T-cell (primary cell): ENCODE data around the gene IFNA10. TPM values are rescaled to one million over a fixed set of nuclear protein-coding genes. Genes with fewer than 3 reads are reported as not detected.
"Not testable (repeated sequence)": the region's sequence is repeated elsewhere in the genome, so short reads cannot be mapped to it uniquely, and the experiment has no call there.

Experiments used
- ATAC-seq, 4 experiments: fragments of 200-7000 bp in 3 of 4; fragments of 150-1000 bp in 1 of 4; cut with Tn5 transposase; replicated peaks in 1 of 4; 1 replicate in 3 of 4; 2 replicates in 1 of 4; pipeline ENCODE4 v1.10.0; 2021; ENCODE audit warnings: moderate library complexity in 3 of 4, mild to moderate bottlenecking in 2 of 4, moderate number of reproducible peaks in 1 of 4
- CTCF ChIA-PET, 2 donors: fragments of 300-600 bp; sonication (Branson Sonifier 250); formaldehyde crosslinking; loops; one replicate each; lab custom pipeline; 2022; ENCODE audit warnings: antibody characterized with exemption in 2 of 2; lab: Charles Lee
- POLR2A ChIA-PET, 2 donors: fragments of 300-600 bp; sonication (Branson Sonifier 250); formaldehyde crosslinking; loops; one replicate each; lab custom pipeline; 2022; ENCODE audit warnings: antibody characterized with exemption in 2 of 2; lab: Charles Lee
- DNase-seq, 35 experiments: peaks; one replicate each; pipeline versions ENCODE4 v3.0.0 to v3.0.0-alpha.2; 2013 to 2023
- H3K27ac ChIP-seq: one replicate; pipeline ENCODE4 v1.5.1; 2013; ENCODE audit warnings: low read length
- H3K27me3 ChIP-seq, 2 experiments: replicated peaks in 1 of 2; 1 replicate in 1 of 2; 2 replicates in 1 of 2; pipeline versions ENCODE4 v1.6.1 to v1.7.0; 2013; ENCODE audit warnings: low read length in 1 of 2, mixed read lengths in 1 of 2; ENCODE audit not compliant: control insufficient read depth in 2 of 2, insufficient read depth in 2 of 2; ENCODE audit errors: extremely low read depth in 1 of 2
- H3K36me3 ChIP-seq, 2 donors: 1 replicate in 1 of 2; 2 replicates in 1 of 2; pipeline versions ENCODE4 v1.6.1 to v1.7.0; 2013; ENCODE audit warnings: low read length in 1 of 2; ENCODE audit not compliant: control insufficient read depth in 2 of 2, insufficient read depth in 1 of 2; ENCODE audit errors: extremely low read depth in 1 of 2
- H3K4me1 ChIP-seq, 2 experiments: 1 replicate in 1 of 2; 2 replicates in 1 of 2; pipeline versions ENCODE4 v1.6.1 to v1.7.0; 2013; ENCODE audit warnings: low read length in 2 of 2, mixed read lengths in 1 of 2; ENCODE audit not compliant: insufficient read depth in 2 of 2, control insufficient read depth in 1 of 2; ENCODE audit errors: extremely low read depth in 1 of 2
- H3K4me3 ChIP-seq, 2 donors: 1 replicate in 1 of 2; 2 replicates in 1 of 2; pipeline versions ENCODE4 v1.5.1 to v1.7.0; 2013; ENCODE audit warnings: mild to moderate bottlenecking in 2 of 2, low read length in 1 of 2, moderate library complexity in 1 of 2; ENCODE audit not compliant: control insufficient read depth in 1 of 2; ENCODE audit errors: extremely low read depth in 1 of 2
- H3K9me3 ChIP-seq: 2 replicates; pipeline ENCODE4 v1.7.0; 2013
- H3K27ac Mint-ChIP-seq, 2 donors: one replicate each; pipeline ENCODE4 v1.8.0; 2020 to 2021; ENCODE audit warnings: mild to moderate bottlenecking in 2 of 2, mixed read lengths in 2 of 2
- H3K27me3 Mint-ChIP-seq, 2 donors: one replicate each; pipeline ENCODE4 v1.8.0; 2021 to 2022; ENCODE audit warnings: mixed read lengths in 2 of 2
- H3K36me3 Mint-ChIP-seq: one replicate; pipeline ENCODE4 v1.8.0; 2021; ENCODE audit warnings: mixed read lengths
- H3K4me1 Mint-ChIP-seq, 3 donors: one replicate each; pipeline ENCODE4 v1.8.0; 2020 to 2022; ENCODE audit warnings: mixed read lengths in 3 of 3, mild to moderate bottlenecking in 1 of 3
- H3K4me3 Mint-ChIP-seq, 3 donors: one replicate each; pipeline ENCODE4 v1.8.0; 2020 to 2022; ENCODE audit warnings: mild to moderate bottlenecking in 3 of 3, mixed read lengths in 3 of 3, moderate library complexity in 3 of 3
- H3K9me3 Mint-ChIP-seq, 3 donors: one replicate each; pipeline ENCODE4 v1.8.0; 2020 to 2022; ENCODE audit warnings: mixed read lengths in 3 of 3
- WGBS: methylation state at CpG from one replicate; pipeline ENCODE4 v1.1.5; 2013; ENCODE audit warnings: missing lambda C conversion rate; ENCODE audit not compliant: insufficient coverage; 5-methylcytosine and 5-hydroxymethylcytosine counted together
- total RNA-seq, 35 experiments: library from RNA in 6 of 35; stranded (reverse) in 6 of 35; fragments of 120-200 nt in 1 of 35; gene quantifications; one replicate each; pipeline versions ENCODE4 v1.2.1 to v1.2.4 and lab custom pipeline; 2013 to 2026

The IFNA10 gene
- total RNA-seq, 5 donors from 2014 or later (not counting 1 experiment from before 2014, with no cell fraction given): not detected

- H3K4me3 Mint-ChIP-seq, H3K27ac Mint-ChIP-seq, H3K4me1 ChIP-seq, H3K9me3 Mint-ChIP-seq, H3K27me3 ChIP-seq, H3K9me3 ChIP-seq, H3K27ac ChIP-seq, H3K4me1 Mint-ChIP-seq, POLR2A ChIA-PET, DNase-seq, ATAC-seq, H3K4me3 ChIP-seq, H3K36me3 Mint-ChIP-seq, H3K36me3 ChIP-seq: not testable (repeated sequence)
- no CpG with 5 or more reads among the region's 1 CpG for WGBS
- peaks cover 22 to 31% of the 10 kb centered on the region in 2 donors for H3K27me3 Mint-ChIP-seq
- CTCF ChIA-PET: interaction anchor here in 1 of 2 donors (0.9 kb wide), 1 partner anchor 22 kb away, joined by 3 read pairs; no protein-coding TSS in a partner anchor
Measured at GRCh38 chr9:21217211-21217610, 10.3 kb upstream of the IFNA10 start, which contains the start of gene IFNA16. Gene IFNA16, minus strand, starts transcription at chr9:21217311. Its CDS starts 6 bp downstream, at chr9:21217305.

- H3K27ac Mint-ChIP-seq, H3K9me3 ChIP-seq: not testable (repeated sequence)
Measured at GRCh38 chr9:21213411-21214326, 6.7 kb upstream of the IFNA10 start.

GRCh38 chr9:21212160-21212559 is 5.2 kb upstream of the IFNA10 start:
- H3K9me3 ChIP-seq, H3K36me3 ChIP-seq, DNase-seq, ATAC-seq, H3K4me1 Mint-ChIP-seq, H3K27me3 ChIP-seq, H3K27ac ChIP-seq, H3K4me3 ChIP-seq, H3K36me3 Mint-ChIP-seq, H3K9me3 Mint-ChIP-seq, H3K4me3 Mint-ChIP-seq, CTCF ChIA-PET, H3K4me1 ChIP-seq, H3K27ac Mint-ChIP-seq: not testable (repeated sequence)
- peaks cover 7 to 15% of the 10 kb centered on the region in 2 donors for H3K27me3 Mint-ChIP-seq
- 67% methylated on average over 1 of the region's 2 CpGs for WGBS
- POLR2A ChIA-PET: interaction anchor here (0.6 kb wide), 2 partner anchors 20 to 107 kb away, joined by 3 to 9 read pairs; no protein-coding TSS in a partner anchor

More at GRCh38 chr9:21213411-21214326, 6.7 kb upstream of the IFNA10 start:
- H3K27ac ChIP-seq, H3K4me3 ChIP-seq, H3K27me3 ChIP-seq, H3K36me3 Mint-ChIP-seq, H3K9me3 Mint-ChIP-seq, H3K4me1 ChIP-seq, POLR2A ChIA-PET, H3K4me1 Mint-ChIP-seq, H3K36me3 ChIP-seq: not testable (repeated sequence)
- peaks cover 7 to 15% of the 10 kb centered on the region in 2 donors for H3K27me3 Mint-ChIP-seq
- DNase-seq: peak in 1 of 35 experiments; percentile 25
- no CpG with 5 or more reads among the region's 5 CpGs for WGBS
- peak overlapping the region in 2 of 3 donors; percentile 6 to 23 for H3K4me3 Mint-ChIP-seq
- CTCF ChIA-PET: interaction anchor here (0.6 to 0.7 kb wide), 2 partner anchors 32 to 229 kb away, joined by 3 to 4 read pairs; no protein-coding TSS in a partner anchor
- ATAC-seq: peak in 3 of 4 experiments; percentile 35 to 53 (median 41)

- H3K9me3 Mint-ChIP-seq, H3K27me3 ChIP-seq, H3K4me3 ChIP-seq, H3K36me3 Mint-ChIP-seq, POLR2A ChIA-PET, H3K27ac Mint-ChIP-seq, H3K36me3 ChIP-seq, H3K4me1 ChIP-seq, H3K9me3 ChIP-seq, H3K4me1 Mint-ChIP-seq, CTCF ChIA-PET, ATAC-seq, DNase-seq, H3K27ac ChIP-seq, H3K4me3 Mint-ChIP-seq: not testable (repeated sequence)
- WGBS: no CpG with 5 or more reads among the region's 2 CpGs
- peaks cover 8 to 16% of the 10 kb centered on the region in 2 donors for H3K27me3 Mint-ChIP-seq
Measured at GRCh38 chr9:21210782-21211181, 3.8 kb upstream of the IFNA10 start.

- H3K9me3 ChIP-seq: no peaks in the 10 kb centered on the region
- ATAC-seq (no peak), DNase-seq (no peak)
- ChIA-PET CTCF (interaction anchor here in 1 of 2 donors (0.5 kb wide), 1 partner anchor 44 kb away, joined by 3 read pairs; no protein-coding TSS in a partner anchor), POLR2A (no interaction called here)
- H3K36me3 ChIP-seq: no peaks in the 10 kb centered on the region
- H3K4me3 Mint-ChIP-seq: no peak overlapping the region
- no peaks in the 10 kb centered on the region for H3K4me1 ChIP-seq
- H3K4me1 Mint-ChIP-seq: peaks cover 4% of the 10 kb centered on the region in 3 donors
- WGBS: 97% methylated on average over 7 of the region's 7 CpGs
- no peak overlapping the region for H3K27ac Mint-ChIP-seq
- no peak overlapping the region for H3K27ac ChIP-seq
- H3K27me3 ChIP-seq: peaks cover 0 to 4% of the 10 kb centered on the region in 2 experiments
- H3K27me3 Mint-ChIP-seq: peaks cover 8 to 16% of the 10 kb centered on the region in 2 donors
- H3K9me3 Mint-ChIP-seq: no peaks in the 10 kb centered on the region
- H3K4me3 ChIP-seq: no peak overlapping the region
- H3K36me3 Mint-ChIP-seq: peaks cover 4% of the 10 kb centered on the region
Measured at GRCh38 chr9:21210311-21210710, 3.4 kb upstream of the IFNA10 start.

GRCh38 chr9:21205204-21205603 is 1.7 kb downstream of the IFNA10 start:
- Histone ChIP-seq H3K9me3 (no peaks in the 10 kb centered on the region), H3K4me1 (no peaks in the 10 kb centered on the region), H3K27me3 (no peaks in the 10 kb centered on the region), H3K36me3 (no peaks in the 10 kb centered on the region), H3K4me3 (no peak overlapping the region), H3K27ac (no peak overlapping the region)
- ChIA-PET CTCF (no interaction called here), POLR2A (interaction anchor here in 1 of 2 donors (0.6 kb wide), 1 partner anchor 607 kb away, joined by 3 read pairs; no protein-coding TSS in a partner anchor)
- no peaks in the 10 kb centered on the region for H3K4me1 Mint-ChIP-seq
- peaks cover 0 to 5% (median 0%) of the 10 kb centered on the region in 3 donors for H3K9me3 Mint-ChIP-seq
- peaks cover 5% of the 10 kb centered on the region for H3K36me3 Mint-ChIP-seq
- H3K27ac Mint-ChIP-seq: no peak overlapping the region
- ATAC-seq (no peak), DNase-seq (no peak)
- H3K4me3 Mint-ChIP-seq: no peak overlapping the region
- H3K27me3 Mint-ChIP-seq: peaks cover 18 to 19% of the 10 kb centered on the region in 2 donors
